Activated CD4-positive, alpha-beta T cell treated with anti-CD3 and anti-CD28 coated beads for 1 hour (primary cell): ENCODE measurements around the gene RTKN2.

Source experiments
- DNase-seq: peaks from one replicate; pipeline ENCODE4 v3.0.0-alpha.2; 2020

The RTKN2 gene

GRCh38 chr10:62166331-62167131 is 102.1 kb downstream of the RTKN2 start:
- no peak for DNase-seq

DNA sequence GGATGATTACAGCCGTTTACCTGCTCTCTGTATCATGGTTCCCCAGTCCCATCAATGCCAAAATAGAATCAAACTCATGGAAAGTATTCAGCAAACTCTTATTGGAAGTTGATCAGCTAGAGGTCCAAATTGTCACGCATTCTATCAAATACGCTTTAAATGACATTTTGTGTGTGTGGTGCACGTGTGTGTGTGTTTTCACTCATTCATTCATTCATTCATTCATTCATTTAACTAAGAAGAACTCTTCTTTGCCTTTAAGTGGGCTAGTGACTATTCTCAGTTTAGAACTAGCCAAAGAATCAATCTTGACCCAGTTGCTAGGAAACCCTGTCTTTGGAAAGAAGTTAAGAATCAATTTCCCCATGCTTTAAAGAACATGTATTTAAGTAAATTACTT is 102.8 kb downstream of the RTKN2 start:
- no peak for DNase-seq

DNA sequence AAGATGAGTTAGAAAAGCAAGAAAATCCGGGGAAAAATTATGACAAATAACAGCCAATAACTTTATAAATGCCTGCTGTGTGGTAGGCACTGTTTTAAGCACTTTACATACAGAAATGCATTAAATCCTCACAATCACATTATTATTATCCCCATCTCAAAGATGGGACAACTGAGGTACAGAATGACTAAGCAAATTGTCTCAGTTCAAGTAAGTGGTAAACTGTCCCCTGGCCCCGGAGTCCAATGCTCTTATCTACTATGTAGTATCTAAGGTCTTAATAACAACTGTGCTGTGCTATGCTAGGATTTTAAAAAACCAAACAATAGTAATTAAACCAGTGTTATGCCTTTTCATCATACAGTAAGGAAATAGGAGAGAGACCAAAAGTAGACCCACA is 105.6 kb downstream of the RTKN2 start:
- DNase-seq = no peak

DNA sequence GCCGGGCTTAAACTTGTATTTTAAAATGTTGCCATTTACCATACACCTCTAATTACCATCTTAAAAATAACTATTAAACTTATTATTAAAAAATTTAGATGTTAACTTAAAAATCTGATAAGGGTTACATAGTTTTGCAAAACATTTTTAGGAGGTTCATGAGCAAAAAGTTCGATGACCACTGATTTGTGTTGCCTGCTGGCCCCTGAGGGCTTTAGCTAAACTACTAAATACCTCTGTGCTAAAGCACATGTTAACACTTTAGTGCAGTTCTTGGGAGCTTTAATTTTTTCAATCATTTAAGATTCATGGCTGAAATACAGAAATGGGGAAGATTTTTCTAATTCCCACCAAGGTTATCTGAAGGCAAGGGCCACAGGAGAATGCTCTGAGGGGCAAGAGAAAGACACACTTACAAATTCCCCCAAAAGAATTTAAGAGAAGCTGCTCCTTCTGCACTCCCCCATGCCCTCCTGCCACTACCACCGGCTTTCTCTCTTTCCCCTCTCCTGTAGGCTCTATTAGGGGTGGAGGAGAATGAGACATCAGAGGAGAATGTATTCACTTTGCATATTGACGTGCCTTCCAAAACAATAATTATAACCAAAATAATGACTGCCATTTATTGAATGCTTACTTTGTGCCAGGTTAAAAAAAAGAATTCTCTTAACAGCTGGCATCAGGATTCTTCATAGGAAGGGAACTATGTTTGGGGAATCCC is 106.2 kb downstream of the RTKN2 start:
- no peak for DNase-seq

- no peak for DNase-seq
Measured at GRCh38 chr10:62159351-62159750, 109.3 kb downstream of the RTKN2 start.

DNA sequence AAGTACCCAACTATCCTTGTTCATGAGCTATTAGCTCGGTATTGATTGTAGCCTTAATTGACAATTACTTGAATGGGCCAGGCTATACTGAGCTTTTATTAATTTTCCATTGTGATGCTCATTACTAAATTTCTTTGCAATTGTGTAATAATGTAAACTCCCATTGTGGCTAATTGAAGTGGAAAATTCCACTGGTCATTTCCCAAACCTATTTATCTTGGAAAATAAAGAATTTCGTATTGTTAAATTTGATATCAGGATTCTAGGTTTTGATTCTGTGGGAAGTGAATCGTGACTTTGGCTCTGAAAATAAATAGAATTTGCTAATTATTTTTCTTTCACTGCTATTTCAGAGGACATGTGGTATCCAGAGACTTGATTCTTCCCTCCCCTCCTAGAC is 111.0 kb downstream of the RTKN2 start:
- DNase-seq = no peak

DNA sequence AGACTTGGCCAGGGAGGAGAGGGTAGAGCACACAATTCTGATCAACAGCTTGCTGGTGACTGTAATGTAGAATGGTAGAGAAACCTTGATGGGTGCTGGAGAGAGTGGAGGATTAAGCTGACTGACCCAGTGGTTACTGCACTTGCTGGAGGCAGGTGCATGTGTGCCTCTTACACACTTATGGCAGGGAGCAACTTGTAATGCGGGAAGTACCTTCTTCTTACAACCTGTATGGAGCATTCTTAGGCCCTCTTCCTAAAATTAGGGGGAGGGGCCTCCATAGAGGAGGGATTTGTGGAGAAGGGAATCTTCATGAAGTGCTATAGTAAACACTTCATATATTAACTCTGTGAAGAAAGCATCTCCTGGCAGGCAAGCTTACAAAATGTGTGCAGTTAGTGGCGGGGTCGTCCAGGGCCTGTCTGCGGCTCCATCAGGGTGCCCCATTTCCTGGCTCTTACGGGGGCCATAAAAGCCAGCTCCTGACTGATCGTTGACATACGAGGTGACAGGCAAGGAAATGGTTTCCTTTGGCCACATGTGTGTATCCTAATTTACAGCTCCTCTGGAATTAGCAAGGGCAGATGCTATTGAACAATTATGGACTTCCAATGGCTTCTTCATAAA is 113.5 kb downstream of the RTKN2 start:
- DNase-seq = no peak

DNA sequence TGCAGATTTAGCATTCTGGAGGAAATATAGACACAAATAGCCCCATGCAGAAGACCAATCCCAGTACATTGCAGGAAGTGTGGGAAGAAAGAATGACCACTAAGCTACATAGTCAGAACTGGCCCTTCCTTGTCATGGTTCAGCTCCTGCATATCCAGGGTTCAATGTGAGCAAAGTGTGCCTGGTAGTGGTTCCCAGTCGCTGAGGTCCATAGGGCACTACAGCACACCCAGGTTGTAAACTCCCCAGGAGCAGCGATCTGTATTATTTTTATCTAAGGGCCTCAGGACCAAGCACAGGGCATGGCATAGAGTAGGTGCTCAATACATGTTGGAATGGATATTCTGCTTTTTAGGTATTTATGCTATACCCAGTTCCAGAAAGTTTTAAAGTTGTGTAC is 114.4 kb downstream of the RTKN2 start:
- DNase-seq = no peak

- no peak for DNase-seq
Measured at GRCh38 chr10:62153191-62153590, 115.5 kb downstream of the RTKN2 start.

- no peak for DNase-seq
Measured at GRCh38 chr10:62149621-62150020, 119.0 kb downstream of the RTKN2 start.

GRCh38 chr10:62148155-62148554 is 120.5 kb downstream of the RTKN2 start:
- DNase-seq = no peak

DNA sequence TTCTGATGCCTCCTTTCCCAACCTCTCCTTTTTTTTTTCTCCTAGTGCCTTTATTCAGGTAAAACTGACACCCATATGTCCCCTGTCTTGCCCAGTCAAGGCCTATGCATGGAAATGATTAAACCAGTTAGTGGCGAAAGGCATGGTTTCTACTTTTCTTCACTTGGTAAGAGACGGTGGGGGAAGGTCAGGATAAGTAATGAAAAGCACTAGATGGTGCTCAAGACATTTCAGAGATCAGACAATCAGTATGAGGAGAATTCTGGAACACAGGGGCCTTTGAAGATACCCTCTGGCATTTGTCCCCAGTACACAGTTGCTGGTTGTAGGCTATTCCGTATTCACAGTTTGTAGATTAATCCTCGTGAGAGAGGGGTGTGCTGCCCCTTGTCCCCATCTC is 121.2 kb downstream of the RTKN2 start:
- no peak for DNase-seq

GRCh38 chr10:62136931-62137330 is 131.7 kb downstream of the RTKN2 start:
- DNase-seq = no peak

GRCh38 chr10:62133618-62134017 is 135.0 kb downstream of the RTKN2 start:
- no peak for DNase-seq
